Mesothelial cell of epicardium (in vitro differentiated cells): ENCODE results near the gene FAAP20. TPM values are rescaled to one million over a fixed set of nuclear protein-coding genes. Genes with fewer than 3 reads are reported as not detected.

ENCODE experiments used
- DNase-seq, 2 experiments: peaks; one replicate each; pipeline ENCODE4 v3.0.0; 2021; ENCODE audit warnings: low spot score in 2 of 2; ENCODE audit not compliant: unreplicated experiment in 2 of 2
- H3K27ac Mint-ChIP-seq: 2 replicates; pipeline ENCODE4 v1.8.0; 2021; ENCODE audit warnings: mixed read lengths
- H3K27me3 Mint-ChIP-seq: 2 replicates; pipeline ENCODE4 v1.8.0; 2021; ENCODE audit warnings: low read depth, mixed read lengths
- H3K36me3 Mint-ChIP-seq: 2 replicates; pipeline ENCODE4 v1.8.0; 2021; ENCODE audit warnings: mixed read lengths
- H3K4me1 Mint-ChIP-seq: 2 replicates; pipeline ENCODE4 v1.8.0; 2021; ENCODE audit warnings: mixed read lengths
- H3K4me3 Mint-ChIP-seq: 2 replicates; pipeline ENCODE4 v1.8.0; 2021; ENCODE audit warnings: mild to moderate bottlenecking, moderate library complexity, mixed read lengths
- H3K9me3 Mint-ChIP-seq: 2 replicates; pipeline ENCODE4 v1.8.0; 2021; ENCODE audit warnings: mixed read lengths
- CTCF ChIP-seq: fragments of 200-600 bp; sonication (generic); IDR thresholded peaks from one replicate; pipeline ENCODE4 v1.5.0; 2021; ENCODE audit warnings: antibody characterized with exemption; ENCODE audit not compliant: unreplicated experiment
- total RNA-seq: library from RNA; stranded (reverse); gene quantifications from 3 replicates; pipeline ENCODE4 v1.2.1, GENCODE V29; 2021

The FAAP20 gene
- total RNA-seq, 1 donor from 2014 or later, result 92.2 TPM

- H3K27ac Mint-ChIP-seq, result peak overlapping the region; percentile 96
- peaks cover 61% of the 10 kb centered on the region for H3K4me1 Mint-ChIP-seq
- no peaks in the 10 kb centered on the region for H3K27me3 Mint-ChIP-seq
- no peak for DNase-seq
- H3K9me3 Mint-ChIP-seq, result no peaks in the 10 kb centered on the region
- no peak for TF ChIP-seq CTCF
- H3K36me3 Mint-ChIP-seq, result no peaks in the 10 kb centered on the region
- H3K4me3 Mint-ChIP-seq, result peak overlapping the region; percentile 94
Observed at GRCh38 chr1:2231532-2232254, 37.1 kb upstream of the FAAP20 start.

- Mint-ChIP-seq H3K27ac (peak overlapping the region; percentile 96), H3K4me3 (peak overlapping the region; percentile 94), H3K4me1 (peaks cover 61% of the 10 kb centered on the region), H3K36me3 (no peaks in the 10 kb centered on the region), H3K27me3 (no peaks in the 10 kb centered on the region), H3K9me3 (no peaks in the 10 kb centered on the region)
- no peak for TF ChIP-seq CTCF
- no peak for DNase-seq
Observed at GRCh38 chr1:2230781-2231531, 36.4 kb upstream of the FAAP20 start.

DNA sequence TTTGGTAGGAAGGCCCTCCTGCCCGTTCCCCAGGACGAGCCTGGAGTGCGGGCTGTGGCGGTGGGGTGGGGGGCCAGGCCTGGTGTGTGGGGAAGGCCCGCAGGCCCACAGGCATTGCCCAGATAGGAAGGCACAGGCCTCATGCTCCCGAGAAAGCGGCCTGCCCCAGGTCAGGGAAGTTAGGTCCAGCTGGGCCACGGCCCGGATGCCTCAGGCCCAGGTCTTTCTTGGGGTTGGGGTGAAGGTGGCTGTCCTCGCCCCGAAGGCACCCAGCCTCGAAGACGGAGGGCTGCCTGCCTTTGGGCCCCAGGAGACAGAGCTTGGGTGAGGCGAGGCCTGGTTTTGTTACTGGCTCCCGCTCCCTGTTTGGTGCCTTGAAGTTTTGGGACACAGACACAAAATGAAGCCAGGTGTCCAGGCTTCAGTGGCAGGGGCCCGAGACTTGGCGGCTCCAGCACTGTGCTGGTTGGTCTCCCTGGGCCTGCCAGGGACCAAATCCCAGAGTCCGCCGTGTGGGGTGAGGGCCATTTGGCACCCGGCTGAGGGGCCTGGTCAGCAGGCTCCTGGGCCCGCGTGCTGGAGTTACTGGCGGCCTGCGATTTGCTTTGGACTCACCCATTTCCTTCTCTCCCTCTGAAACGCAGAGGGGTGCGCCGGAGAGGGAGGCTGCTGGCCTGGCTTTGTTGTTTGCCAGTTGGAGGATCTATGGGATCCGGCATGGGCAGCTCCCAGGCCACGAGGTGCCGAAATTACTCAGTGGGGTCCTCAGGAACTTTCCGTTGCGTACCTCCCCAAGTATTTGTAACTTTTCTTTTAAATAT, 35.5 kb upstream of the FAAP20 start:
- Mint-ChIP-seq H3K4me3 (peak overlapping the region; percentile 94), H3K9me3 (no peaks in the 10 kb centered on the region), H3K27ac (peak overlapping the region; percentile 96), H3K36me3 (no peaks in the 10 kb centered on the region), H3K27me3 (no peaks in the 10 kb centered on the region), H3K4me1 (peaks cover 53% of the 10 kb centered on the region)
- no peak for TF ChIP-seq CTCF
- no peak for DNase-seq

DNA sequence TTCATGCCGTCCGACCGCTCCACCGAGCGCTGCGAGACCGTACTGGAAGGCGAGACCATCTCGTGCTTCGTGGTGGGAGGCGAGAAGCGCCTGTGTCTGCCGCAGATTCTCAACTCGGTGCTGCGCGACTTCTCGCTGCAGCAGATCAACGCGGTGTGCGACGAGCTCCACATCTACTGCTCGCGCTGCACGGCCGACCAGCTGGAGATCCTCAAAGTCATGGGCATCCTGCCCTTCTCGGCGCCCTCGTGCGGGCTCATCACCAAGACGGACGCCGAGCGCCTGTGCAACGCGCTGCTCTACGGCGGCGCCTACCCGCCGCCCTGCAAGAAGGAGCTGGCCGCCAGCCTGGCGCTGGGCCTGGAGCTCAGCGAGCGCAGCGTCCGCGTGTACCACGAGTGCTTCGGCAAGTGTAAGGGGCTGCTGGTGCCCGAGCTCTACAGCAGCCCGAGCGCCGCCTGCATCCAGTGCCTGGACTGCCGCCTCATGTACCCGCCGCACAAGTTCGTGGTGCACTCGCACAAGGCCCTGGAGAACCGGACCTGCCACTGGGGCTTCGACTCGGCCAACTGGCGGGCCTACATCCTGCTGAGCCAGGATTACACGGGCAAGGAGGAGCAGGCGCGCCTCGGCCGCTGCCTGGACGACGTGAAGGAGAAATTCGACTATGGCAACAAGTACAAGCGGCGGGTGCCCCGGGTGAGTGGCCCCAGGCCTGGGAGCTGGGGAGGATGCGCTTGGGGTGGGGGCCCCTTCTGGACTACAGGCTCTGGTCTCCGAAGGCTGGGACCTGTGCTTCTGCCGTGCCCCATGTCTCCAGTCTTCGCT, 34.7 kb upstream of the FAAP20 start:
- Mint-ChIP-seq H3K36me3 (no peaks in the 10 kb centered on the region), H3K27me3 (no peaks in the 10 kb centered on the region), H3K27ac (peak overlapping the region; percentile 93), H3K9me3 (no peaks in the 10 kb centered on the region), H3K4me1 (peaks cover 48% of the 10 kb centered on the region), H3K4me3 (peak overlapping the region; percentile 94)
- peak; percentile 19 to 65 for DNase-seq
- TF ChIP-seq CTCF, result no peak

DNA sequence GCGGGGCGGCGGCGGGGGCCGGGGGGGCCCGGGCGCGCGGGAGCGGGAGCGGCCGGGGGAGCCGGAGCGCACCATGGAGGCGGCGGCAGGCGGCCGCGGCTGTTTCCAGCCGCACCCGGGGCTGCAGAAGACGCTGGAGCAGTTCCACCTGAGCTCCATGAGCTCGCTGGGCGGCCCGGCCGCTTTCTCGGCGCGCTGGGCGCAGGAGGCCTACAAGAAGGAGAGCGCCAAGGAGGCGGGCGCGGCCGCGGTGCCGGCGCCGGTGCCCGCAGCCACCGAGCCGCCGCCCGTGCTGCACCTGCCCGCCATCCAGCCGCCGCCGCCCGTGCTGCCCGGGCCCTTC, 34.1 kb upstream of the FAAP20 start:
- no peak for DNase-seq
- peak overlapping the region; percentile 93 for H3K27ac Mint-ChIP-seq
- no peak for TF ChIP-seq CTCF
- H3K4me3 Mint-ChIP-seq, result peak overlapping the region; percentile 94
- no peaks in the 10 kb centered on the region for H3K36me3 Mint-ChIP-seq
- no peaks in the 10 kb centered on the region for H3K9me3 Mint-ChIP-seq
- H3K4me1 Mint-ChIP-seq, result peaks cover 42% of the 10 kb centered on the region
- no peaks in the 10 kb centered on the region for H3K27me3 Mint-ChIP-seq
